OCI-LY7 (cell line): ENCODE measurements around the gene LIPE.

Experiments
- EZH2phosphoT487 ChIP-seq: fragments of 200-600 bp; sonication (generic); IDR thresholded peaks from 2 replicates; pipeline ENCODE4 v1.6.1; 2018; ENCODE audit warnings: low read depth, borderline replicate concordance, mild to moderate bottlenecking, mixed run types, antibody characterized with exemption, low read length, moderate library complexity, mixed read lengths
- TF ChIP-seq, protein P1 (sequence below): fragments of 200-600 bp; sonication (generic); conservative IDR thresholded peaks from 2 replicates; pipeline ENCODE4 v1.5.1; 2014; ENCODE audit warnings: mild to moderate bottlenecking, antibody characterized with exemption, low read length, moderate library complexity, mixed read lengths

DNA sequence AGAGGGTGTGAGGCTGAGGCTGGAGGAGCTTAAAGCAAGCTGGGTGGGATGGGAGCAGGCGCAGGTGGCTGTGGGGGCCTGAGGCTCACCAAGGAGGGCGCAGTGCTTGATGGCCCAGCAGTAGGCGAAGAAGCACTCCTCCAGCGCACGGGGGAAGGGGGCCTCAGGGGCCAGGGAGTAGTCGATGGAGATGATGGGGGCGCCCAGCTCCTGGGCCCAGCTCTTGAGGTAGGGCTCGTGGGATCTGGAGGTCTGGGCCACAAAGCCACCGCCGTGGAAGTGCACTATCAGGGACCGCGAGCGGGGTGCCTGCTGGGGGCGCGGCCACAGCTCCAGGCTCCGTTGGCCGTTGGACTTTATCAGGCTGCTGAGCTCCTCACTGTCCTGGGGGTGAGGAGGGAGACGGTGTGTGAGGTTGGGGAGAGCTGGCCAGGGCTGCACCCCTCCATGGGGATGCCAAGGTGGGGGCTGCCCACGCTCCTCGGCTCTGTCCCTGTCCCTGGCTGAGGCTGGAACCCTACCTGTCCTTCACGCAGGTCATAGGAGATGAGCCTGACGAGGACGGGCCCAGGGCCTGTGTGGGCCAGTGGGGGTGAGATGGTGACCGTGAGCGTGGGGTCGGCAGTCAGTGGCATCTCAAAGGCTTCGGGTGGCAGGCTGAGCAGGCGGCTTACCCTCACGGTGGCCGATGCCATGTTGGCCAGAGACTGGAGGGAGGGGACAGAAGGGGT, 19.9 kb downstream of the LIPE start:
- TF ChIP-seq EZH2phosphoT487, result no peak
- TF ChIP-seq, protein P1, sequence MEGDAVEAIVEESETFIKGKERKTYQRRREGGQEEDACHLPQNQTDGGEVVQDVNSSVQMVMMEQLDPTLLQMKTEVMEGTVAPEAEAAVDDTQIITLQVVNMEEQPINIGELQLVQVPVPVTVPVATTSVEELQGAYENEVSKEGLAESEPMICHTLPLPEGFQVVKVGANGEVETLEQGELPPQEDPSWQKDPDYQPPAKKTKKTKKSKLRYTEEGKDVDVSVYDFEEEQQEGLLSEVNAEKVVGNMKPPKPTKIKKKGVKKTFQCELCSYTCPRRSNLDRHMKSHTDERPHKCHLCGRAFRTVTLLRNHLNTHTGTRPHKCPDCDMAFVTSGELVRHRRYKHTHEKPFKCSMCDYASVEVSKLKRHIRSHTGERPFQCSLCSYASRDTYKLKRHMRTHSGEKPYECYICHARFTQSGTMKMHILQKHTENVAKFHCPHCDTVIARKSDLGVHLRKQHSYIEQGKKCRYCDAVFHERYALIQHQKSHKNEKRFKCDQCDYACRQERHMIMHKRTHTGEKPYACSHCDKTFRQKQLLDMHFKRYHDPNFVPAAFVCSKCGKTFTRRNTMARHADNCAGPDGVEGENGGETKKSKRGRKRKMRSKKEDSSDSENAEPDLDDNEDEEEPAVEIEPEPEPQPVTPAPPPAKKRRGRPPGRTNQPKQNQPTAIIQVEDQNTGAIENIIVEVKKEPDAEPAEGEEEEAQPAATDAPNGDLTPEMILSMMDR, result no peak
